ENCODE data around the gene NAT14.

NAT14 gene

GRCh38 chr19:55460670-55461258, 24.2 kb upstream of the NAT14 start:
- H2AK5ac ChIP-seq (ENCODE audit: low read length) = no peak overlapping the region
- peak overlapping the region; percentile 78 for H3K56ac ChIP-seq (ENCODE audit: low read length)
- H3K4me1 ChIP-seq (ENCODE audit: control insufficient read depth, low read depth, low read length) = no peaks in the 10 kb centered on the region
- no peak overlapping the region for H2BK15ac ChIP-seq (replicated peaks; ENCODE audit: low read depth)
- peak overlapping the region; percentile 62 for H3K9ac ChIP-seq (ENCODE audit: low read length)
- H4K5ac ChIP-seq (ENCODE audit: low read length) = no peak overlapping the region
- no peak overlapping the region for H3K27ac ChIP-seq (ENCODE audit: low read depth, low read length)
- peak overlapping the region; percentile 44 for H3K4me2 ChIP-seq (ENCODE audit: low read length)
- DNase-seq = peak; percentile 93
- no peak overlapping the region for H4K8ac ChIP-seq (ENCODE audit: low read depth, low read length)
- no peaks in the 10 kb centered on the region for H3K27me3 ChIP-seq (ENCODE audit: insufficient read depth, low read length, poor library complexity)
- no peak overlapping the region for H2BK5ac ChIP-seq (ENCODE audit: low read length)
- H3K79me1 ChIP-seq (ENCODE audit: low read length) = no peaks in the 10 kb centered on the region
- H3K4me3 ChIP-seq (ENCODE audit: low read length) = peak overlapping the region; percentile 29
- WGBS (ENCODE audit: extremely low coverage, insufficient coverage, low lambda C conversion rate) = no CpG with 5 or more reads among the region's 24 CpGs
- no peaks in the 10 kb centered on the region for H3K79me2 ChIP-seq (ENCODE audit: control insufficient read depth, insufficient read depth, low read length)
- no peaks in the 10 kb centered on the region for H3K36me3 ChIP-seq (ENCODE audit: control insufficient read depth, insufficient read depth, low read length)
- H3K23ac ChIP-seq (ENCODE audit: low read length) = no peak overlapping the region
- no peak overlapping the region for H3K18ac ChIP-seq (ENCODE audit: low read length)
- no peak overlapping the region for H2BK120ac ChIP-seq (ENCODE audit: low read depth, low read length)
- H3K4ac ChIP-seq (ENCODE audit: low read depth, low read length) = no peak overlapping the region

- H3K36me3 ChIP-seq (ENCODE audit: control insufficient read depth, insufficient read depth, low read length) = no peaks in the 10 kb centered on the region
- no peak within 1 kb of the TSS for H2BK15ac ChIP-seq (replicated peaks; ENCODE audit: low read depth)
- no peak within 1 kb of the TSS for H2BK5ac ChIP-seq (ENCODE audit: low read length)
- no peaks in the 10 kb centered on the region for H3K27me3 ChIP-seq (ENCODE audit: insufficient read depth, low read length, poor library complexity)
- no peak within 1 kb of the TSS for H3K23ac ChIP-seq (ENCODE audit: low read length)
- H3K9ac ChIP-seq (ENCODE audit: low read length) = peak within 1 kb of the TSS; percentile 62
- H3K56ac ChIP-seq (ENCODE audit: low read length) = peak within 1 kb of the TSS; percentile 79
- no peak within 1 kb of the TSS for H4K8ac ChIP-seq (ENCODE audit: low read depth, low read length)
- no peak within 1 kb of the TSS for H4K5ac ChIP-seq (ENCODE audit: low read length)
- H3K4ac ChIP-seq (ENCODE audit: low read depth, low read length) = peak within 1 kb of the TSS; percentile 61
- H3K4me1 ChIP-seq (ENCODE audit: control insufficient read depth, low read depth, low read length) = no peaks in the 10 kb centered on the region
- H3K79me2 ChIP-seq (ENCODE audit: control insufficient read depth, insufficient read depth, low read length) = no peaks in the 10 kb centered on the region
- H3K4me2 ChIP-seq (ENCODE audit: low read length) = peak within 1 kb of the TSS; percentile 58
- WGBS (ENCODE audit: extremely low coverage, insufficient coverage, low lambda C conversion rate) = no CpG with 5 or more reads among the region's 54 CpGs
- no peak within 1 kb of the TSS for H3K27ac ChIP-seq (ENCODE audit: low read depth, low read length)
- peak; percentile 100 for DNase-seq
- H2BK120ac ChIP-seq (ENCODE audit: low read depth, low read length) = no peak within 1 kb of the TSS
- peak within 1 kb of the TSS; percentile 29 for H3K4me3 ChIP-seq (ENCODE audit: low read length)
- H3K18ac ChIP-seq (ENCODE audit: low read length) = peak within 1 kb of the TSS; percentile 29
- no peak within 1 kb of the TSS for H2AK5ac ChIP-seq (ENCODE audit: low read length)
- H3K79me1 ChIP-seq (ENCODE audit: low read length) = no peaks in the 10 kb centered on the region
These were observed 23.6 kb upstream of the NAT14 start, which contains the start of gene ISOC2 for GRCh38 chr19:55461259-55461973. TSS of gene ISOC2 (minus strand) at chr19:55461642. CDS start at chr19:55456486, 5,156 bp downstream.

GRCh38 chr19:55461974-55462626, 22.9 kb upstream of the NAT14 start:
- no peak overlapping the region for H3K18ac ChIP-seq (ENCODE audit: low read length)
- H3K4me2 ChIP-seq (ENCODE audit: low read length) = peak overlapping the region; percentile 58
- H3K27ac ChIP-seq (ENCODE audit: low read depth, low read length) = no peak overlapping the region
- no peaks in the 10 kb centered on the region for H3K36me3 ChIP-seq (ENCODE audit: control insufficient read depth, insufficient read depth, low read length)
- H3K27me3 ChIP-seq (ENCODE audit: insufficient read depth, low read length, poor library complexity) = no peaks in the 10 kb centered on the region
- H3K4me3 ChIP-seq (ENCODE audit: low read length) = no peak overlapping the region
- peak overlapping the region; percentile 60 for H3K9ac ChIP-seq (ENCODE audit: low read length)
- no peak overlapping the region for H3K4ac ChIP-seq (ENCODE audit: low read depth, low read length)
- H2BK5ac ChIP-seq (ENCODE audit: low read length) = no peak overlapping the region
- no peak overlapping the region for H3K23ac ChIP-seq (ENCODE audit: low read length)
- no peak overlapping the region for H4K8ac ChIP-seq (ENCODE audit: low read depth, low read length)
- H2BK15ac ChIP-seq (replicated peaks; ENCODE audit: low read depth) = no peak overlapping the region
- H3K56ac ChIP-seq (ENCODE audit: low read length) = peak overlapping the region; percentile 79
- no peaks in the 10 kb centered on the region for H3K79me1 ChIP-seq (ENCODE audit: low read length)
- no CpG with 5 or more reads among the region's 27 CpGs for WGBS (ENCODE audit: extremely low coverage, insufficient coverage, low lambda C conversion rate)
- no peaks in the 10 kb centered on the region for H3K79me2 ChIP-seq (ENCODE audit: control insufficient read depth, insufficient read depth, low read length)
- no peak for DNase-seq
- H4K5ac ChIP-seq (ENCODE audit: low read length) = no peak overlapping the region
- no peak overlapping the region for H2AK5ac ChIP-seq (ENCODE audit: low read length)
- H2BK120ac ChIP-seq (ENCODE audit: low read depth, low read length) = no peak overlapping the region
- no peaks in the 10 kb centered on the region for H3K4me1 ChIP-seq (ENCODE audit: control insufficient read depth, low read depth, low read length)

- Histone ChIP-seq H3K4me1 (ENCODE audit: control insufficient read depth, low read depth, low read length) (no peaks in the 10 kb centered on the region), H4K8ac (ENCODE audit: low read depth, low read length) (no peak overlapping the region), H3K4me3 (ENCODE audit: low read length) (no peak overlapping the region), H3K27ac (ENCODE audit: low read depth, low read length) (no peak overlapping the region), H2AK5ac (ENCODE audit: low read length) (no peak overlapping the region), H4K5ac (ENCODE audit: low read length) (no peak overlapping the region), H3K18ac (ENCODE audit: low read length) (no peak overlapping the region), H3K4me2 (ENCODE audit: low read length) (no peak overlapping the region), H3K36me3 (ENCODE audit: control insufficient read depth, insufficient read depth, low read length) (no peaks in the 10 kb centered on the region), H2BK5ac (ENCODE audit: low read length) (no peak overlapping the region), H3K79me1 (ENCODE audit: low read length) (no peaks in the 10 kb centered on the region), H3K23ac (ENCODE audit: low read length) (no peak overlapping the region), H3K9ac (ENCODE audit: low read length) (no peak overlapping the region), H3K4ac (ENCODE audit: low read depth, low read length) (no peak overlapping the region), H2BK15ac (replicated peaks; ENCODE audit: low read depth) (no peak overlapping the region), H3K56ac (ENCODE audit: low read length) (no peak overlapping the region), H3K79me2 (ENCODE audit: control insufficient read depth, insufficient read depth, low read length) (no peaks in the 10 kb centered on the region), H3K27me3 (ENCODE audit: insufficient read depth, low read length, poor library complexity) (no peaks in the 10 kb centered on the region), H2BK120ac (ENCODE audit: low read depth, low read length) (no peak overlapping the region)
- DNase-seq = no peak
- no CpG with 5 or more reads among the region's 11 CpGs for WGBS (ENCODE audit: extremely low coverage, insufficient coverage, low lambda C conversion rate)
These were observed 22.3 kb upstream of the NAT14 start for GRCh38 chr19:55462722-55463121.

- Histone ChIP-seq H3K36me3 (ENCODE audit: control insufficient read depth, insufficient read depth, low read length) (no peaks in the 10 kb centered on the region), H3K4me3 (ENCODE audit: low read length) (no peak overlapping the region), H2BK120ac (ENCODE audit: low read depth, low read length) (no peak overlapping the region), H3K56ac (ENCODE audit: low read length) (no peak overlapping the region), H2BK5ac (ENCODE audit: low read length) (no peak overlapping the region), H2BK15ac (replicated peaks; ENCODE audit: low read depth) (no peak overlapping the region), H4K5ac (ENCODE audit: low read length) (no peak overlapping the region), H2AK5ac (ENCODE audit: low read length) (no peak overlapping the region), H3K27me3 (ENCODE audit: insufficient read depth, low read length, poor library complexity) (no peaks in the 10 kb centered on the region), H3K4ac (ENCODE audit: low read depth, low read length) (no peak overlapping the region), H3K9ac (ENCODE audit: low read length) (no peak overlapping the region), H3K18ac (ENCODE audit: low read length) (no peak overlapping the region), H3K4me1 (ENCODE audit: control insufficient read depth, low read depth, low read length) (no peaks in the 10 kb centered on the region), H4K8ac (ENCODE audit: low read depth, low read length) (no peak overlapping the region), H3K79me1 (ENCODE audit: low read length) (no peaks in the 10 kb centered on the region), H3K79me2 (ENCODE audit: control insufficient read depth, insufficient read depth, low read length) (no peaks in the 10 kb centered on the region), H3K23ac (ENCODE audit: low read length) (no peak overlapping the region), H3K4me2 (ENCODE audit: low read length) (no peak overlapping the region), H3K27ac (ENCODE audit: low read depth, low read length) (no peak overlapping the region)
- DNase-seq = no peak
- no CpG with 5 or more reads among the region's 15 CpGs for WGBS (ENCODE audit: extremely low coverage, insufficient coverage, low lambda C conversion rate)
These were observed 21.4 kb upstream of the NAT14 start for GRCh38 chr19:55463583-55464031.
